NCI-H526 treated with DMSO at 0.1 percent for 48 hours (cell line): ENCODE data around the gene AHDC1.
"Not testable (repeated sequence)": the region's sequence is repeated elsewhere in the genome, so short reads cannot be mapped to it uniquely, and the experiment has no call there.

ENCODE experiments used
- DNase-seq: peaks from one replicate; lab custom pipeline; 2025; lab: John Stamatoyannopoulos, UW

AHDC1 gene

GRCh38 chr1:27634177-27634984 is 30.4 kb upstream of the AHDC1 start:
- no peak for DNase-seq

- no peak for DNase-seq
These were observed 29.8 kb upstream of the AHDC1 start for GRCh38 chr1:27633640-27634176.

- DNase-seq: no peak
These were observed 29.3 kb upstream of the AHDC1 start for GRCh38 chr1:27633298-27633610.

- DNase-seq: no peak
These were observed 28.7 kb upstream of the AHDC1 start for GRCh38 chr1:27632387-27633297.

- DNase-seq: no peak
These were observed 27.0 kb upstream of the AHDC1 start for GRCh38 chr1:27630859-27631491.

- no peak for DNase-seq
These were observed 24.8 kb upstream of the AHDC1 start for GRCh38 chr1:27628712-27629111.

GRCh38 chr1:27627733-27628132 is 23.8 kb upstream of the AHDC1 start:
- DNase-seq: not testable (repeated sequence)

- no peak for DNase-seq
These were observed 23.1 kb upstream of the AHDC1 start for GRCh38 chr1:27627061-27627460.

- no peak for DNase-seq
These were observed 22.3 kb upstream of the AHDC1 start for GRCh38 chr1:27626031-27626935.

- no peak for DNase-seq
These were observed 20.7 kb upstream of the AHDC1 start for GRCh38 chr1:27624467-27625178.

GRCh38 chr1:27623327-27624212 is 19.6 kb upstream of the AHDC1 start:
- DNase-seq: no peak

GRCh38 chr1:27622828-27623227 is 18.9 kb upstream of the AHDC1 start:
- no peak for DNase-seq

- DNase-seq: no peak
These were observed 17.3 kb upstream of the AHDC1 start for GRCh38 chr1:27621051-27621920.

- not testable (repeated sequence) for DNase-seq
These were observed 16.0 kb upstream of the AHDC1 start for GRCh38 chr1:27619782-27620438.

- DNase-seq: no peak
These were observed 14.6 kb upstream of the AHDC1 start for GRCh38 chr1:27618341-27619082.

- no peak for DNase-seq
These were observed 13.5 kb upstream of the AHDC1 start for GRCh38 chr1:27617420-27617819.

GRCh38 chr1:27616441-27616840 is 12.5 kb upstream of the AHDC1 start:
- DNase-seq: no peak
